GM12873 (cell line): ENCODE data around the gene HENMT1.

ENCODE experiments used
- TF ChIP-seq, protein P1 (sequence below): IDR thresholded peaks from 2 replicates; pipeline ENCODE4 v1.5.1; 2012; ENCODE audit warnings: low read depth, mild to moderate bottlenecking, moderate library complexity, low read length, control low read depth; ENCODE audit not compliant: insufficient read depth; ENCODE audit errors: missing control alignments

Gene HENMT1

GRCh38 chr1:108685529-108685928, 24.6 kb upstream of the HENMT1 start:
- TF ChIP-seq, protein P1, sequence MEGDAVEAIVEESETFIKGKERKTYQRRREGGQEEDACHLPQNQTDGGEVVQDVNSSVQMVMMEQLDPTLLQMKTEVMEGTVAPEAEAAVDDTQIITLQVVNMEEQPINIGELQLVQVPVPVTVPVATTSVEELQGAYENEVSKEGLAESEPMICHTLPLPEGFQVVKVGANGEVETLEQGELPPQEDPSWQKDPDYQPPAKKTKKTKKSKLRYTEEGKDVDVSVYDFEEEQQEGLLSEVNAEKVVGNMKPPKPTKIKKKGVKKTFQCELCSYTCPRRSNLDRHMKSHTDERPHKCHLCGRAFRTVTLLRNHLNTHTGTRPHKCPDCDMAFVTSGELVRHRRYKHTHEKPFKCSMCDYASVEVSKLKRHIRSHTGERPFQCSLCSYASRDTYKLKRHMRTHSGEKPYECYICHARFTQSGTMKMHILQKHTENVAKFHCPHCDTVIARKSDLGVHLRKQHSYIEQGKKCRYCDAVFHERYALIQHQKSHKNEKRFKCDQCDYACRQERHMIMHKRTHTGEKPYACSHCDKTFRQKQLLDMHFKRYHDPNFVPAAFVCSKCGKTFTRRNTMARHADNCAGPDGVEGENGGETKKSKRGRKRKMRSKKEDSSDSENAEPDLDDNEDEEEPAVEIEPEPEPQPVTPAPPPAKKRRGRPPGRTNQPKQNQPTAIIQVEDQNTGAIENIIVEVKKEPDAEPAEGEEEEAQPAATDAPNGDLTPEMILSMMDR = no peak

GRCh38 chr1:108679586-108680213, 18.8 kb upstream of the HENMT1 start:
- TF ChIP-seq, protein P1 = no peak

- TF ChIP-seq, protein P1 = no peak
These were observed 17.8 kb upstream of the HENMT1 start for GRCh38 chr1:108678706-108679105.

DNA sequence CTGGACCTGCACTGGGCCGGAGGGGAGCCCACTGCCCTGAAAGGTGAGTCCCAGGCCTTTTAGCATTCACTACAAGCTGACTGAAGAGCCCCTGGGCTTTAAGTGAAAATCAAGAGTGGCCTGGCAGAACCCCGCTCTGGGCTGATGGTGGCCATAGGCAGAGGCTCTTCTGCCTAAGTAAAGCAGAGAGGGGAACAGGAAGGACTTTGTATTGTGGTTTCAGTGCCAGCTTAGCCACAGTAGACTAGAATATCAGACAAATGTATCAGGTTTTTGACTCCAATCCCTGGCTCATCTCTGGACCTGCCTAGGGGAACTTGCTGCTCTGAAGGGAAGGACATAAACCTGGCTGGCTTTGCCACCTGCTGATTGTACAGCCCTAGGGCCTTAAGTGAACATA, 10.2 kb upstream of the HENMT1 start:
- TF ChIP-seq, protein P1 = no peak

DNA sequence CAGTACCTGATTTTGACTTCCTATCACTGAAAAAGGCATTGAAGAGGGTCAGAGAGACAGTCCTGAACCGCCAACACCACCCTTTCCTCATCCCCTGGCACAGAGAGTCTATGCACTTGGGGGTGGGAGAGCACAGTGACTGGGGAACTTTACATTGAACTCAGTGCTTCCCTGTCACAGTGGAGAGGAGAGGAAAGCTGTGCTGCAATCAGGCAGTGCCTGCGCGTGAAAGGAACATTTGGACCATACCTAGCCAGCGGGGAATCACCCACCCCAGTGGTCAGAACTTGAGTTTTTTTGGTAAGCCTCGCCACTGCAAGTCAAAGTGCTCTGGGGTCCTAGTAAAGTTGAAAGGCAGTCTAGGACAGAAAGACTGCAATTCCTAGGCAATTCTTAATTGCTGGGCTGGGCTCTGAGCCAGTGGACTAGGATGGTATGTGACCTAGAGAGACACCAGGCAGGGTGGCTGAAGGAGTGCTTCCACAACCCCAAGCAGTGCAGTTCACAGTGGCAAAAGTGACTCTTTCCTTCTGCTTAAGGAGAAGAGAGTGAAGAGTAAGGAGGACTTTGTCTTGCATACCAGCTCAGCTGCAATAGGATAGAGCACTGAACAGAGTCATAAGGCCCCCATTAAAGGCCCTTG, 9.4 kb upstream of the HENMT1 start:
- TF ChIP-seq, protein P1 = no peak

- TF ChIP-seq, protein P1 = no peak
These were observed 8.8 kb upstream of the HENMT1 start for GRCh38 chr1:108669679-108670078.

DNA sequence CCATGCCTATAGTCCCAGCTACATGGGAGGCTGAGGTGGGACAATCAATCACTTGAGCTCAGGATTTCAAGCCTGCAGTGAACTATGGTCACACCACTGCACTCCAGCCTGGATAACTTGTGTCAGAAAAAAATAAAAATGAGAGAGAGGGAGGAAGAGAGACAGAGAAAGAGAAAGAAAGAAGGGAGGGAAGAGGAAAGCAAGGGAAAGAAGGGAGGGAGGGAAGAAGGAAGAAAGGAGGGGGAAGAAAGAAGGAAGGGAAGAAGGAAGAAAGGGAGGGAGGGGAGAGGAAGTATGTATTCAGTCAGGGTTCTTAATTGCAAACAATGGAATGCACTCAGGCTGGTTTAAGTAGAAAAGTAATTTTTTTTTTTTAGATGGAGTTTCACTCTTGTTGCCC, 7.9 kb upstream of the HENMT1 start:
- TF ChIP-seq, protein P1 = no peak
